HepG2 (cell line): ENCODE data around the gene OR2A5. TPM values are rescaled to one million over a fixed set of nuclear protein-coding genes. Genes with fewer than 3 reads are reported as not detected.

Experiments
- ATAC-seq: fragments of 200-7000 bp; cut with Tn5 transposase; 3 replicates; pipeline ENCODE4 v1.9.1; 2020; ENCODE audit warnings: mild to moderate bottlenecking, moderate library complexity
- BruUV-seq: library from RNA; stranded (reverse); fragments of 400-500 nt; replicated peaks from 2 replicates; lab custom pipeline; 2021; lab: Mats Ljungman, UMichigan
- CTCF ChIA-PET: fragments of 300-600 bp; formaldehyde crosslinking; extraction: SDS; loops from one replicate; lab custom pipeline; 2021; ENCODE audit warnings: low total read pairs, inconsistent platforms, low intra/inter-chr PET ratio; lab: Yijun Ruan, JAX
- POLR2A ChIA-PET: fragments of 350-600 bp; sonication (Branson Sonifier 250); formaldehyde crosslinking; loops from one replicate; lab custom pipeline; 2020; ENCODE audit warnings: antibody characterized with exemption, inconsistent platforms; lab: Yijun Ruan, JAX
- DNase-seq: peaks from one replicate; pipeline ENCODE4 v3.0.0-alpha.2; 2015; ENCODE audit warnings: low spot score
- FAIRE-seq: peaks from 3 replicates; lab custom pipeline; 2011; peaks lifted over from hg19 to GRCh38; lab: Jason Lieb, UNC
- H2AFZ ChIP-seq: one replicate; pipeline ENCODE4 v1.6.1; 2011; ENCODE audit warnings: low read length, inconsistent platforms
- H3K27ac ChIP-seq: fragments of 300-600 bp; 3 replicates; pipeline ENCODE4 v1.8.0; 2011; ENCODE audit warnings: mixed run types, mild to moderate bottlenecking, mixed read lengths, low read length, inconsistent platforms; ENCODE audit not compliant: insufficient read depth; ENCODE audit errors: extremely low read length
- H3K27me3 ChIP-seq, 2 experiments: fragments of 200-600 bp in 1 of 2; 2 replicates in 1 of 2; 3 replicates in 1 of 2; pipeline versions ENCODE4 v1.6.0 to v1.8.0; 2011; ENCODE audit warnings: low read length in 2 of 2, mild to moderate bottlenecking in 2 of 2, moderate library complexity in 2 of 2, inconsistent platforms in 1 of 2; ENCODE audit not compliant: insufficient read depth in 2 of 2, control insufficient read depth in 1 of 2
- H3K36me3 ChIP-seq, 2 experiments: fragments of 200-600 bp in 1 of 2; replicated peaks in 1 of 2; 2 replicates in 1 of 2; 3 replicates in 1 of 2; pipeline versions ENCODE4 v1.5.1 to v1.8.0; 2011; ENCODE audit warnings: low read length in 2 of 2, inconsistent platforms in 1 of 2; ENCODE audit not compliant: insufficient read depth in 2 of 2, control insufficient read depth in 1 of 2
- H3K4me1 ChIP-seq: 2 replicates; pipeline ENCODE4 v1.5.1; 2012; ENCODE audit warnings: low read length, inconsistent platforms; ENCODE audit not compliant: insufficient read depth
- H3K4me2 ChIP-seq: 2 replicates; pipeline ENCODE4 v1.6.0; 2011; ENCODE audit warnings: low read depth, low read length, inconsistent platforms
- H3K4me3 ChIP-seq, 3 experiments: fragments of 200-600 bp in 1 of 3; sonication (generic), shearing (Covaris generic) in 1 of 3; replicated peaks in 1 of 3; 2 replicates each; pipeline ENCODE4 v1.5.1; 2011 to 2016; ENCODE audit warnings: low read length in 3 of 3, inconsistent platforms in 2 of 3, low read depth in 2 of 3, mild to moderate bottlenecking in 2 of 3, control low read depth in 1 of 3, mixed read lengths in 1 of 3; ENCODE audit not compliant: insufficient read depth in 1 of 3
- H3K79me2 ChIP-seq: one replicate; pipeline ENCODE4 v1.6.1; 2011; ENCODE audit warnings: low read length, inconsistent platforms; ENCODE audit not compliant: insufficient read depth
- H3K9ac ChIP-seq: 2 replicates; pipeline ENCODE4 v1.6.0; 2011; ENCODE audit warnings: mild to moderate bottlenecking, low read depth, low read length, inconsistent platforms; ENCODE audit not compliant: insufficient read depth
- H3K9me3 ChIP-seq: 2 replicates; pipeline ENCODE4 v1.5.1; 2012; ENCODE audit warnings: mild to moderate bottlenecking, low read length
- H4K20me1 ChIP-seq: 2 replicates; pipeline ENCODE4 v1.6.0; 2011; ENCODE audit warnings: inconsistent platforms, mild to moderate bottlenecking, low read length, moderate library complexity; ENCODE audit not compliant: insufficient read depth
- CTCF ChIP-seq: sonication (generic); formaldehyde crosslinking; IDR thresholded peaks from 2 replicates; pipeline ENCODE4 v1.5.0; 2020; ENCODE audit warnings: mild to moderate bottlenecking, missing genetic modification reagents, moderate library complexity
- FOXP1 ChIP-seq, 2 experiments: fragments of 450-650 bp in 1 of 2; IDR thresholded peaks; 2 replicates each; pipeline ENCODE4 v1.6.1; 2017 to 2018; ENCODE audit warnings: antibody characterized with exemption in 1 of 2
- MBNL3 ChIP-seq: fragments of 250-450 bp; sonication (Bioruptor Pico); conservative IDR thresholded peaks from 2 replicates; pipeline ENCODE4 v1.8.0; 2022; ENCODE audit warnings: mild to moderate bottlenecking, inconsistent platforms
- RAD21 ChIP-seq: fragments of 450-650 bp; formaldehyde crosslinking; IDR thresholded peaks from 2 replicates; pipeline ENCODE4 v1.5.0; 2020; ENCODE audit warnings: mild to moderate bottlenecking
- SETDB1 ChIP-seq: sonication (generic); formaldehyde crosslinking; IDR thresholded peaks from 2 replicates; pipeline ENCODE4 v1.5.1; 2020; ENCODE audit warnings: missing genetic modification reagents, mild to moderate bottlenecking, borderline replicate concordance
- SMC3 ChIP-seq: IDR thresholded peaks from 2 replicates; pipeline ENCODE4 v1.6.1; 2011; ENCODE audit warnings: low read length, improper control_type of control experiment
- STAG1 ChIP-seq: sonication (generic); formaldehyde crosslinking; IDR thresholded peaks from 2 replicates; pipeline ENCODE4 v1.4.0; 2020; ENCODE audit warnings: missing genetic modification reagents
- ZBED4 ChIP-seq: sonication (generic); formaldehyde crosslinking; IDR thresholded peaks from 2 replicates; pipeline ENCODE4 v1.4.0; 2020; ENCODE audit warnings: missing genetic modification reagents, borderline replicate concordance
- ZFP91 ChIP-seq: sonication (generic); formaldehyde crosslinking; IDR thresholded peaks from 2 replicates; pipeline ENCODE4 v1.9.0; 2022; ENCODE audit warnings: missing genetic modification reagents, mild to moderate bottlenecking, borderline replicate concordance
- ZHX1 ChIP-seq: sonication (generic); formaldehyde crosslinking; IDR thresholded peaks from 2 replicates; pipeline ENCODE4 v1.8.1; 2022; ENCODE audit warnings: low read depth, mild to moderate bottlenecking, missing genetic modification reagents
- WGBS: methylation state at CpG from one replicate; pipeline ENCODE4 v1.1.6; 2017; ENCODE audit warnings: low lambda C conversion rate; 5-methylcytosine and 5-hydroxymethylcytosine counted together
- in situ Hi-C: cut with HindIII; loops from 2 replicates; pipeline ENCODE4 v1.10.0; 2017; ENCODE audit warnings: low pct_unique_long_range_greater_than_20kb; ENCODE audit not compliant: extremely low pct_ligation_motif_present
- intact Hi-C: fragments of 100-400 bp; cut with micrococcal nuclease; formaldehyde crosslinking; loops from one replicate; pipeline ENCODE4 v1.10.0; 2022; ENCODE audit not compliant: unreplicated experiment
- polyA plus RNA-seq, 8 experiments: library from polyadenylated mRNA; depleted of rRNA in 3 of 8; stranded (reverse) in 7 of 8; unstranded in 1 of 8; fragments of >200 nt; fragmentation: Illumina TruSeq in 4 of 8; extraction: Trizol in 4 of 8; gene quantifications; 2 replicates each; pipeline versions ENCODE4 v1.2.1 to v1.2.3, GENCODE V29; 2011 to 2016; ENCODE audit warnings: low read depth in 4 of 8, missing spikeins in 1 of 8, mixed read lengths in 1 of 8; ENCODE audit not compliant: insufficient read depth in 1 of 8
- total RNA-seq, 5 experiments: library from RNA; depleted of rRNA; stranded (reverse); fragments of >200 nt; fragmentation: Illumina TruSeq; extraction: Trizol; gene quantifications; 2 replicates each; pipeline ENCODE4 v1.2.3, GENCODE V29; 2016; ENCODE audit warnings: low read depth in 1 of 5

The OR2A5 gene
- total and polyA plus RNA-seq, 2 of the 13 experiments (the other 11 are each of a cell fraction or from before 2014, with no cell fraction given), result not detected

GRCh38 chr7:144026203-144026883, 22.4 kb upstream of the OR2A5 start (continued):
- TF ChIP-seq ZHX1 (CRISPR knock-in tag), result no peak
- no peak for TF ChIP-seq FOXP1 (IDR thresholded peaks at IDR 0.05)
- no peak for TF ChIP-seq FOXP1 (CRISPR knock-in tag; IDR thresholded peaks at IDR 0.05)
- TF ChIP-seq MBNL3, result no peak
- TF ChIP-seq SETDB1 (CRISPR knock-in tag), result no peak

- H3K27ac ChIP-seq, result no peak overlapping the region
- DNase-seq, result peak; percentile 9
- H4K20me1 ChIP-seq, result no peaks in the 10 kb centered on the region
- no peak overlapping the region for H3K4me3 ChIP-seq
- no peaks in the 10 kb centered on the region for H3K79me2 ChIP-seq
- no peak overlapping the region for H3K4me2 ChIP-seq
- H3K4me1 ChIP-seq, result no peaks in the 10 kb centered on the region
- BruUV-seq, result no TSS peak
- H3K9ac ChIP-seq, result no peak overlapping the region
- no peaks in the 10 kb centered on the region for H3K27me3 ChIP-seq
- peak; percentile 37; the same call in 1 of the 3 replicates for ATAC-seq
- intact Hi-C loops (no loop called here), in situ Hi-C loops (no loop called here)
- H3K9me3 ChIP-seq, result no peaks in the 10 kb centered on the region
- H2AFZ ChIP-seq, result no peak overlapping the region
- ChIA-PET CTCF (interaction anchor here (1.1 kb wide), 1 partner anchor 125 kb away, joined by 4 read pairs; the partner anchor contains the start of gene TCAF1), POLR2A (no interaction called here)
- TF ChIP-seq SMC3 (peak; percentile 61; the same call in 1 of the 2 replicates), ZBED4 (CRISPR knock-in tag) (no peak), RAD21 (CRISPR knock-in tag) (0 out of 2 replicates have a peak, but pooled peaks have one; percentile 45), ZFP91 (CRISPR knock-in tag) (no peak), CTCF (CRISPR knock-in tag) (peak; percentile 54), STAG1 (CRISPR knock-in tag) (peak; percentile 77)
- FAIRE-seq, result peak; percentile 39
- H3K36me3 ChIP-seq, result no peaks in the 10 kb centered on the region
- 0% methylated on average over 3 of the region's 3 CpGs for WGBS
These were observed 21.7 kb upstream of the OR2A5 start for GRCh38 chr7:144027070-144027469.
